Superior temporal gyrus (tissue), 1 donor: ENCODE measurements around the gene CFAP99.
"Not testable (repeated sequence)": the region's sequence is repeated elsewhere in the genome, so short reads cannot be mapped to it uniquely, and the experiment has no call there.

Source experiments
- DNase-seq: peaks from one replicate; pipeline ENCODE4 v3.0.0-alpha.2; 2016; ENCODE audit errors: extremely low spot score

CFAP99 gene

DNA sequence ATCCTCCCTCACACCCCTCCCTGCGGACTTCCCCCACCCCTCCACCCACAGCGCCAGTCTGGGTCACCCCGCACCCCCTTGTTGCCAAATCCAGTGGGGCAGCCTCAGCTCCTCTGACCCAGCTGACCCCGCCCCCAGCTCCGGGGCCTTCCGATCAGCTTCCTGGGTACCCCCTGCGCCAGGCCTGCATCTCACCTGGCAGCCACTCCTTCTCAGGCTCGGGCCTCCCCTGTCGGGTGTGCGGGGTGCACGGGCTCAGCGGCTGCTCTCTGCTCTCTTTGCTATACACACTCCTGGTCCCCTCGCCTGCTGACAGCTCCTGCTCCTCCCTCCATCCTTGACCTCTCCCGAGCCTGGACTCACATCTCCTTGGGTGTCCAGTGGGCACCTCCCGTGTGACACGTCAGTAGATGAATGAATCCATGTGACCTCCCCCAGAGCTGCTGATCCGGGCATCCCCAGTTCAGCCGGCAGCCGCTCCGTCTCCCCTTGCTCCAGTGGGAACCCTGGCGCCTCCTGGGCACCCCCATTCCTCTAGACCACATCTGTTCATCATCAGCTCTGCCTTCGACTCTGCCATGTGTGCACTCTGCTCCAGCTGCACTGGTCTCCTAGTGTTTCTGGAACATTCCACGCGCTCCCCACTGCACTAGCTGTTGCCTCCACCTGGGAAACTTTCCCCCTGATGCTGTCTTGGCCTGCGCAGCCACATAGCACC is 9.9 kb downstream of the CFAP99 start:
- DNase-seq = no peak

DNA sequence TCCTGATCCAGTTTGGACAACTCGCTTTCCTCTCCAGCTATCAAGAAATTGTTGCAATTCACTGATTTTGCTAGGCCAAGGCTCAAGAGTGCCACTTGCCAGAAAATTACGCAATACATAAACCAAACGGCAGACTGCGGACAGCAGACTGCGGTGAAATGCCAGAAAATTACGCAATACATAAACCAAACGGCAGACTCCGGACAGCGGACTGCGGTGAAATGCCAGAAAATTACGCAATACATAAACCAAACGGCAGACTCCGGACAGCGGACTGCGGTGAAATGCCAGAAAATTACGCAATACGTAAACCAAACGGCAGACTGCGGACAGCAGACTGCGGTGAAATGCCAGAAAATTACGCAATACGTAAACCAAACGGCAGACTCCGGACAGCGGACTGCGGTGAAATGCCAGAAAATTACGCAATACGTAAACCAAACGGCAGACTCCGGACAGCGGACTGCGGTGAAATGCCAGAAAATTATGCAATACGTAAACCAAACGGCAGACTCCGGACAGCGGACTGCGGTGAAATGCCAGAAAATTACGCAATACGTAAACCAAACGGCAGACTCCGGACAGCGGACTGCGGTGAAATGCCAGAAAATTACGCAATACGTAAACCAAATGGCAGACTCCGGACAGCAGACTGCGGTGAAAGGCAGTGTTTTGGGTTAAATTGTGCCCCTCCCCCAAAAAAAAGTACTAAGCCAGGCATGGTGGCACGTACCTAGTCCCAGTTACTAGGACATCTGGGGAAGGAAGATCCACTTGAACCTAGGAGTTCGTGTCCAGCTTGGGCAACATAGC is 11.4 kb downstream of the CFAP99 start:
- DNase-seq = not testable (repeated sequence)

DNA sequence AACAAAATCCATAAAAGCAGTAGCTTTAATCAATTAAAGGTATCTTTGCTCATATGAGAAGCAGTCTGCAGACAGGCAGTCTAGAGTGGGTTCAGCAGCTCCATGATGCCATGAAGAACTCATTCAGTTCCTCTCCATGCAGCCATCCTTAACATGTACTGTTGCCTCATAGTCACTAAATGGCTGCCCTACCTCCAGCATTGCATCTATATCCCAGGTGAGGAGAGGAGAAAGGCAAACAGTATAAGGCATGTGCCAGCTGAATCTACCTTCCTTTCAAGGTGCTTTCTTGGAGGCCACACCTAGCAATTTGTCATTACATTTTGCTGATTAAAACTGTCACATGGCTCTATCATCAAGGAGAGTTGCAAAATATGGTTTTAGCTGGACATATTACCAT is 13.2 kb downstream of the CFAP99 start:
- DNase-seq = no peak

DNA sequence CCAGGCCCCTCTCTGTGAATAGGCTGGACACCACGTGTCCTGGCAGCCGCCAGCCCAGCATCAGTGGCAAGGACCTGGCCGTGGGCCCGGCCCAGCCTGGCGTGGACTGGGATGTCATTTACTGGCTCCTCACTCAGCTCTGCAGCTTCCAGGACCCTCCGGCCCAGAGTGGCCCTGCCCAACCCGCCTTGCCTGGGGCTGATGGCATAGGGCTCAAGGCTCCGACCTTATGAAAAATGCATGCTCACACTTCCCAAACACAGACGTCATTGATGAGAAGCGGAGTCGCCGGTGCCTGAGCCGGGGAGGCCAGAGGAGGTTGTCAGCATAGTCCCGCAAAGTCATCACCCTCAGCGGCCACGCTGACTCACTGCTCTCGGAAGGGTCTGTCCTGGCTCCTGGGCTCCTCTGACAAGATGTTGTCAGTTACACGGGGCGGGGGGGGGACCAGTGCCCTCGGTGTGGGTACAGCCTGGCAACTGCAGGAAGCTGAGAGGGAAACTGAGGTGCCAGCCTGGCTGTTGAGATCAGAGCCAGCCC is 14.3 kb downstream of the CFAP99 start:
- peak; percentile 80 for DNase-seq

DNA sequence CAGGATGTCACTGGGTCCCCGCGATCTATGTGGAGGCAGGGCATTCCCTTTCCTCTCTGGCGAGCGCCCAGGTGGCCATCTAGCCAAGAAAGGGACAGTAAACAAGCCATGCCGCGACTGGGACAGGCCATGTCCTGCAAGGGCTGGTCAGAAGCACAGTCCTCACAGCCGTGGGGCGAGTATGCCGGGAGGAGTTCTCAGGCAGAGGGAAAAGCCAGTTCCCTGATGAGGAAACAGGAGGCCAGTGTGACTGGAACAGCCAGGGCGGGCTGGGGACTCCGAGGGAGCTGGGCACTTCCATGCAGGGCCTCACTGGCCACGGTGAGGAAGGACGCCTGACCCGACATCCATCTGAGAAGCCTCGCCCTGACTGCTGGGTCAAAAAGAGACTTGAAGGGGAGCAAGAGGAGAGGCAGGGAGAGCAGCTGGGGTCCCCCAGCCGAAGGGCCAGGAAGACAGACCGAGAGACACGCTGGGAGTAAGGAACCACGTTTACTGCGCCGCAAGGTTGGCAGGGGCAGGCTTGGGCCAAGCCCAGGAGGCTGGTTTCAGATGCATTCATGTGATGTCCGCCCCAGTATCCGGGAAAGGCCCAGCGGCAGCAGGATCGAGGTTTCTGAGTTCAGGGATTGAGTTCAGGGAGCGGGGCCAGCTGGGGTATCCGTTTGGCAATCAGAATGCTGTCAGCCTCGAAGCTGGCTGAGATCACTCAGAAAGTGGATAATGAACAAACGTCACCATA is 15.0 kb downstream of the CFAP99 start:
- DNase-seq = no peak

DNA sequence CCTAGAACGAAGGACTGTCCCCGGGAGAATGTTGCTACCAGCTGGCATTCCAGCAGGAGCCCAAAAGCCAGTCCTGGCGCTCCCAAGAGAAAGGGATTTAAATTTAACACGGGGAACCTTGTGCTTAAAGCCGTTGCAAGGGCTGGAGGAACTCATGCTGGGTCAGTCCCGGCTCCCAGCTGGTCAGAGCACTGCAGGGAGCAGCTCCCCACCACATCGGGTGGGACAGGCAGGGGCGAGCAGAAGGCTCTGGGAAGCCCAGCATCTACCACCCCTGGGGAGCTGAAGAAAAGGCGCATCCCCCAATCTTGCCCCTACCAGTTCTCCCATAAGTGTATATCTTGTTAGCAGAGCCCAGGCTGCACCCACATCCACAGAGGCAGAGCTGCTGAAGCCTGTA is 15.7 kb downstream of the CFAP99 start:
- no peak for DNase-seq

DNA sequence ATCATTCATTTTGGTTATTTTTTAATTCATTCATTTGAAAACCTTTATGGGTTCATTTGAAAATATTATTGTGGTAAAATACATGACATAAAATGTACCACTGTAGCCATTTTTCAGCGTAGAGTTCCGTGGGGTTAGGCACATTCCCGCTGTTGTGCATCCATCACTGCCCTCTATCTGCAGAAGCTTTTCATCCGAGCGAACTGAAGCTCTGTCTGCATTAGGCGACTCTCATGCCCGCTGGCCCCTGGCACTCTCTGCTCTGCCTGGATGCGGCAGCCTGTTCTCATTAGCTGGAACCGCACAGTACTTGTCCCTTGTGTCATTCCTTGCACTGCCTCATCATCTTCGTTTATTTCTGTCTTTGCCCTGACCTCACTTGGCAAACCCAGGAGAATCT is 17.5 kb downstream of the CFAP99 start:
- DNase-seq = peak; percentile 86

DNA sequence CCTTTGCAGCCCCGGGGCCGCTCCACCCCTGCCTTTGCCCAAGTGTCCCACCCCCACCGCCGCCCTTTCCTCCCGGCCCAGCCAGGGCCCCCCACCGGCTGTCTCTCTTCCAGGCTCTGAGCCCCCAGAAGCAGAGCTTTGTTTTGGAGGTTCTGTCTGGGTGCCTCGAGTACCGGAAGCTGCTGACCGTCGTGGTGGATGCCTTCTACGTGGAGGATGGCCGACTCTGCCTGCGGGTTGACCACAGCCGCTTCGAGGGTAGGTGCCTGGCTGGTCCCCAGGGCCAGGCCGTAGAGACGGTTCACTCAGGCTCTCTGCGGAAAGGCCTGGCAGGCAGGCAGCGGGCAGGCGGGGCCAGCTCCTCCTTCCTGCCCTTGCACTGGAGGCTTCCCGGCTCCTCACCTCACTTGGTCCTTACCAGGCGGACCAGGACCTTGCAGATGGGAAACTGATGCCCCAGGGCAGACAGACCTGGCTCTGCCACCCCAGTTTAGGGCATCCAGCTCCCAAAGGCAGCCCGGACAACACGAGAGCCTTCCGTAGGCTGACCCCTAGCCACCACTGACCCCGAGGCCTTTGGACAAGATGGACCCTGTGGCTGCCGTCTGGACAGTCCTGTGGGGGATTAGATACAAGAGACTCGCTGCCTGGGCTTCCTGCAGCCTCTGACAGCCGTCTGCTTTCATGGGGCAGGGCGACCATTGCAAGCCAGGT is 18.2 kb downstream of the CFAP99 start:
- DNase-seq = no peak

DNA sequence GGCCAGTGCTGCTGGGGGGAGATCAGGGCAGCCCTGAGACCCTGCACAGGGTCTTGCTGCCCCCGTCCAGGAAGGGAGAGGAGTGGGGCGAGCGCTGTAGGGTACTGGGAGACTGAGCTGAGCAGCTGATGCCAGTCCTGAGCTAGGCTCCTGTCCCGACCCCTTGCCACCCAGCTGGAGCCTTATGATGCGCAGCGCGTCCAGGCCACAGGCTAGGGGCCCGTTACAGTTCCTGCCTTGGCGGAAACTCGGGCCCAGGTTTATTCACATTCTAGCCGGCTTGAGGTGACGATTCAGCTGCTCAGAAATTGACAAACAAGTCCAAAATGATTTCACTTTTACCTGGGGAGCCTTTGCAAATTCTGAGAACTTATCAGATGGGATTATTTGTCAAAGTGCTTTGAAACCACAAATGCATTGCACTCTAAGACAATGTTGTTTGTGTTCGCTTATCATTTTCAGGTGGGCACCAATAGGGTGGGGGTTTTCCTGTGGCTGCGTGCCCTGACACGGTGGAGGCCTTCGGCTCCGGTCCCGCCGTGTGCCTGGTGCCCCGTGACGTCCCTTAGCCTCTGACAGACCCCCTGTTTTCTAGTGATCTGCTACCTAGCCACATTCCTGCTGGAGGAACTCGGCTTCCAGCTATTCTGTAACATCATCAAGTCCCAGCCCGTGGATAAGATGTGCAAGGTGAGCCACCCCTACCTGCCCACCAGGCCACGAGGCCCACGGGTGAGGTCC is 18.9 kb downstream of the CFAP99 start:
- DNase-seq = no peak

DNA sequence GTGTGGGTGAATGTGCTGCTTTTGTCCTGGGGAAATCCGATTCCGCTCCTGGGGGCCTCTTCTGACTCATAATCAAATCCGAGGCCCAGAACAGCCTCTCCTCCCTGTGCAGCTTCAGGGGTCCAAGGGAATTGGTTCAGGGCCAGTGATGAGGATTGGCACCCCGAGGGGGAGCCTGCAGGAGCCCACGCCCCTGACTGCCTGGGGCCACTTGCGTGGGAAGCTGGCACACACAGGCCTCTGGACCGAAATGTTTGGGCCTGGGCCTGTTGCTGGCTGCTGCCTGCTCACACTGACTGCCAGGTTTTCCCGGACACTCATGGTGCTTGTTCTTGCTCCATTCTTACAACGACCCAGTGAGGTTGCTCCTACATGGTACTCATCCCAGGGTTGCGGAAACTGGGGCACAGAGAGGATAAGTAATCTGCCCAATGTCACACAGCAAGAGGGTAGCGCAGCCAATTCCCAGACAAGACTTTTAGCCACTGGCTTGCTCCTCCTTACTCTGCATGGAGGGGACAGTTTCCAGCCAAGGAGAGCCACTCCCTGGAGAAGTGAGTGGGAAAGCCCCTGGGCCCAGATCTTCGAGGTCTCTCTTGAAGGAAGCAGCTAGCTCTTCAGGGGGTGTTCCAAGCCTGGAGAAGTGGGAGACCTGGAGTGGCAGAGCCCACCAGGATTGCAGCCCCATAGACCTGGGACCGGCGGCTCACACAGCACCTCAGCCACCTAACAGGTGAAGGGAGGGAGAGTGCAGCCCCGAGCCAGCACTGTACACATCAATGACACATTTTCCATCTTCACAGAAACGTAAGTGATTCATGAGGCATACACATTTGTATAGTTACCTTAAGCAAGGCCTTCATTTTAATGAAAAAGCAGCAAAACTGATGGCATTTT is 20.3 kb downstream of the CFAP99 start:
- no peak for DNase-seq

DNA sequence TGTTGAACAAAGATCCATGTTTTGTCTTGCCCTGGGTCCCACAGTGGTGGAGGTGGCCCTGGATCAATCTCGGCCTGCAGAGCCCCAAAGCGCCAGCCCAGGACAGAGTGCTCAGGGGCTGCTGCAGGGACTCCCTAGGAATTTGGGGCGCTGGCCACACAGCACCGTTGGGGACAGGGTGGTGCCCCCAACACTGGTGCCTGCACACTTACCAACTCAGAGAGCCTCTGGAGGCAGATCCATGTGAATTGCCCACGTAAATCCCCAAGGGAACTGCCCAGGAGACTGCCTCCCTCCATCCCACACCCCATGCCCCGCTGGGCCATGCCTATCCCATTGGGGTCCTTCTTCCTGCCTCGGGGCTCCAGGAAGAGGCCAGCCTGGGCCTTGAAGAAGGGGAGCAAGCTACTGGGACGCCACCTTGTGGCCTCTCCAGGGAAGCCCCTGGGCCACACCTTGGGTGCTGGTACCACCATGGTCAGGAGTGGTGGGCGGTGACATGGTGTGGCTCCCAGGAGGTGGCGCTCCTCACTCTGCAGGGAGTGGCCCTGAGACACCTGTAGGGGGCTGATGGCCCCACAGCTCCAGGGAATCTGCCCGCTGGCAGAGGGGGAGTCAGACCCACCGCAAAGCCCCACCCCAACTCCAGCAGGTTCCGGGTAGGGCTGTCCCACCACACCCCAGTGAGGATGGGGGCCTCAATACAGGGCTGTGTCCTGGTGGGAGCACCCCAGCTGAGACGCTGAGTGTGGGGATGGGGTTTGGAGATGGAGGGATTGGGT is 22.8 kb downstream of the CFAP99 start:
- DNase-seq = no peak

DNA sequence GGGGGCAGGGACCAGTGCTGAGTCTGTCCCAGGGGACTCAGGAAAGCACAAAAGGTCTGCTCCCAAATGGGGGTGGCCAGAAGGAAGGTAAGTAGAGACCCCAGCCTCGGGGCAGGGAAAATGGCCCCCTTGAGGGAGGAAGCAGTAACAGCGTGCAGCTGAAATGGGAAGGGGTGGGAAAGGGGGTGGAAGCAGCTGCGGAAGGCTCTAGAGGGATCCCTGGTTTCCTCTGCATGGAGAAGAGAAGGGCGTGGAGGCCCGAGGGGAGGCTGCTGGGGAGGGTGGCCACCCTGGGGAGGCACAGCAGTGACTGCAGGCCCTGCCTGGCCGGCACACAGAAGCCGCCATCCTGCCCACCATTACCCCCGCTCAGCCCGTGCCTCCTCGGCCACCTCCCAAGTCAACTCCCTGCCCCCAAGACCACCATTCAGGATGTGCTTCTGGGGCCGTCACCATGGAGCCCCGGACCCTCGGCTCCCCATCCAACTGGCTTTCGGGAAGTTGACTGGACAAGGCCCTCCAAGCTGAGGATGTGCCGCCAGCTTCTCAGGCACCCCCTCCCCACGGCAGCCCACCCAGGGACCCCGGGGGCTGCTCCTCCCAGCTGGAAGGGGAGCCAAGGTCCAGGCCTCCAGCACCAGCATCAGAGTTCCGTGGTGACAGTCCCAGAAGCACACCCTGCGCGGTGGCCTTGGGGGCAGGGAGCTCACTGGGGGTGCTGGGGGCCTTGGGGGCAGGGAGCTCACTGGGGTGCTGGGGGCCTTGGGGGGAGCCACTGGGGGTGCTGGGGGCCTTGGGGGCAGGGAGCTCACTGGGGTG is 23.6 kb downstream of the CFAP99 start:
- no peak for DNase-seq

DNA sequence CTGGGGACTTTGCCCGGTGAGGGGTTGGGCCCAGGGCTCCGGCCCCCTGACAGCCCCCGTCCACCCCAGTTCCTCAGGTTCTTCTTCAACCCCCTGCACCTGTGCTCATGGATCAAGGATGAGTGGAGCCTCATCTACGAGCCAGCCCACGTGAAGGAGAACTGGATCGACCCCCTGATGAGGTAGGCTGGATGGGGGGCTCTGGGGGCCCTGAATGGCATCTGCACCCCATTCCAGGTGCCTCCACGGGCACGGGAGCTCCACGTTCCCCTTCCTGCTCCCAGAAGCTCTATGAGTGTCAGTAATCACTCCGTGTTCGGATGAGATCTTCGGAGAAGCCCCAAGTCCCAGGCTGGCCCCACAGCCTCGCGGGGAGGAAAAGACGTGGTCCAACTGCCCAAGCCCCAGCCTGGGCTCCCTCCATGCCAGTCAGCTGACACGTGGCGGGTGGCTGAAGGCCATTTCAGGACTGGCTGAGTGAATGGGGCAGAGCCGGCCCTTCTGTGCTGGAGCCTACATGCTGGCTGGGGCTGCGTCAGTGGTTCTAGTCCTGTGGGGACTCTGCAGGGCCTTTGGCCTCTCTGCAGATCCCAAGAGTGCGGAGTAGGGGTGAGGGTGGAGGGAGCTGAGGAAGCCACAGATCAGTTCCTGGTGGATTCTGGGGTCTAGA is 24.4 kb downstream of the CFAP99 start:
- DNase-seq = no peak

DNA sequence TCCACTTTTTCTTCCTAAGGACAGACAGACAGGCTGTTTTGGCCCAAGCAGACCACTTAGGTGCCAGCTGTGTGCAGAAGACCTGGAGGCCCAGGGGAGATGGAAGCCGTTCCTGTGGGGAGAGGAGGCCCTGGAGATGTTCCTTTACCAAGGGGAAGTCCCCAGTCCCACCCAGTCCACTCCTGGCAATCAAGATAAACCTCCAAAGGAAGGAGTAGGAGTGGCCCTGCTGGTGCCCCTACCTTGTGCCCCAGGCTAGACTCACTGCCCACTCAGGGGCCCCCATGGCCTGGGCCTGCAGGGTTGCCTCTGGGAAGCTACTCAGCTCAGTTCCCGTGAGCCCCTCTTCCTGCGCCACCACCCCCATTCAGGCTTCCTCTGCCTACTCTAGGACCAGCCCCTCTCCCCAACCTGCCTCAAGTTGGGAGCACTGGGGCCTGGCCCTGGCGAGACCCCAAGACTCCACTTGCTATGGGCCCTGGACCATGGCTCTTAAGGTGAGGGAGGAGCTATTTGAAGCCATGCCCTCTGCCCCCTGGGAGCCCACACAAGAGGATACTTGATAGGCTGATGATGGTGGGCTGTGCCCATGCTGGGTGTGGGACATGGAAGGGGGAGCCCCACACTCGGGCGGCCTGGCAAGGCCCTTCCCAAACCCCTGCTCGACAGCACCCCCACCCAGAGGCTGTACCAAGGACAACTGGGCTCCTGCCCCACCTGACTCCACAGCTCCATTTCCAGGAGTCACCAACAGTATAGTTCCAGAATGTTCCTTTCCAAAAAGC is 25.4 kb downstream of the CFAP99 start:
- no peak for DNase-seq

DNA sequence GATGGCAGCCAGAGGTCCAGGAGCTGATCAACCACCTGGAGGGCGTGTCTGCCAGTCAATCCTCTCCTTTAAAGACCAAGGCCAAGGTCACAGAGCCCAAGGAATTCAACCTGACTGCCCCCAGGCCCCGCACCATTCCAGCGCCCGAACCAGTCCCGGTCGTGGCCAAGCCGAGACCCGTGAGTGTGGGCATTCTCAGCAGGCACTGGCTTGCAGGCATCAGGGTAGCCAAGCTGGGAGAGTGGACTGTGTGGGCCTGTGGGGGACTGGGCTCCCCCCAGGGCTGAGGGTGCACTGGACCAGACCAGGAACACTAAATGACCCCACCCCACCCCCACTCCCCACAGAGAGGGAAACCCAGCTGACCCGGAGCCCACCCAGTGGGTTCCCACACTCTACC is 26.4 kb downstream of the CFAP99 start:
- no peak for DNase-seq

DNA sequence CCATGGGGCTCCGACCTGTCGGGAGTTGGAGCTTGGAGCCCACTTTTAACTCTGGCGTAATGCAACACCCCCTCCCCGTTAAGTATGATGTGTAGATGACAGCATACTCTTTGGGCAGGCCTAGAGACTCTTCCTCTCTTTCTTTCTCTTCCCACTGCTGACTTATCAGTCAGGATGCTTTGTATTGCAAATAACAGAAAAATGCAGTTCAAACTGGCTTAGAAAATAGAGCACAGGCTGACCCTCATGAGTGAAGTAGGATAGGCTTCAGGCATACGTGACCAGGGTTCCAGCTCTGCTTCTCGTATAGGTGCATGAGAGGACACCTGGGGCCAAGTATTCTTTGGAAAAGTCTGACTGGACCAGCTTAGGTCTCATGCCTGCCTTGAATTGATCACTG is 26.8 kb downstream of the CFAP99 start:
- DNase-seq = no peak
